Sigmoid colon (tissue), 7 donors: ENCODE measurements around the gene ITPR2. TPM values are rescaled to one million over a fixed set of nuclear protein-coding genes. Genes with fewer than 3 reads are reported as not detected.

Experiments used
- DNase-seq: peaks from one replicate; pipeline ENCODE4 v3.0.0-alpha.2; 2019
- H3K27ac ChIP-seq, 4 donors: fragments of 200-600 bp; sonication (generic); one replicate each; pipeline ENCODE4 v1.5.1; 2016 to 2019; ENCODE audit warnings: mild to moderate bottlenecking in 1 of 4
- H3K27me3 ChIP-seq, 3 donors: fragments of 200-600 bp; sonication (generic); one replicate each; pipeline ENCODE4 v1.5.1; 2019; ENCODE audit warnings: mild to moderate bottlenecking in 1 of 3
- H3K36me3 ChIP-seq, 4 donors: fragments of 200-600 bp; sonication (generic); one replicate each; pipeline ENCODE4 v1.5.1; 2016 to 2019
- H3K4me1 ChIP-seq, 4 donors: fragments of 200-600 bp; sonication (generic); one replicate each; pipeline ENCODE4 v1.5.1; 2017 to 2019
- H3K4me3 ChIP-seq, 4 donors: fragments of 200-600 bp; sonication (generic); one replicate each; pipeline ENCODE4 v1.5.1; 2017 to 2019; ENCODE audit warnings: mild to moderate bottlenecking in 2 of 4, moderate library complexity in 1 of 4
- H3K9me3 ChIP-seq, 4 donors: fragments of 200-600 bp in 3 of 4; sonication (generic) in 3 of 4; one replicate each; pipeline versions ENCODE4 v1.5.1 to v1.6.1; 2013 to 2019
- EP300 ChIP-seq, 4 donors: sonication (generic); formaldehyde crosslinking; IDR thresholded peaks; one replicate each; pipeline ENCODE4 v1.6.1; 2017; ENCODE audit warnings: antibody characterized with exemption in 4 of 4
- POLR2A ChIP-seq, 2 donors: fragments of 450-650 bp; IDR thresholded peaks; one replicate each; pipeline ENCODE4 v1.6.1; 2016; ENCODE audit warnings: antibody characterized with exemption in 2 of 2, mild to moderate bottlenecking in 2 of 2, moderate library complexity in 2 of 2
- POLR2AphosphoS5 ChIP-seq, 4 donors: sonication (generic); formaldehyde crosslinking; IDR thresholded peaks; one replicate each; pipeline ENCODE4 v1.6.1; 2017; ENCODE audit warnings: antibody characterized with exemption in 4 of 4
- WGBS, 2 donors: extraction: QIAGEN DNeasy Blood & Tissue Kit; methylation state at CpG; one replicate each; pipeline ENCODE4 v1.1.7; 2013; 5-methylcytosine and 5-hydroxymethylcytosine counted together
- intact Hi-C: fragments of 100-400 bp; cut with DNase I; formaldehyde crosslinking; loops from one replicate; pipeline ENCODE4 v1.15.1; 2023
- polyA plus RNA-seq, 3 donors: library from polyadenylated mRNA; stranded (reverse); fragments of 200-250 nt; gene quantifications; one replicate each; pipeline ENCODE4 v1.2.3, GENCODE V29; 2013
- total RNA-seq, 4 donors: library from RNA; depleted of rRNA; stranded (reverse); fragments of >200 nt; gene quantifications; one replicate each; pipeline ENCODE4 v1.1.0, GENCODE V29; 2016
- TF ChIP-seq, protein P1 (sequence below), 4 experiments: fragments of 450-650 bp in 3 of 4; fragments of 200-600 bp in 1 of 4; IDR thresholded peaks; one replicate each; pipeline ENCODE4 v1.5.1; 2016 to 2019; ENCODE audit warnings: antibody characterized with exemption in 4 of 4, mild to moderate bottlenecking in 3 of 4, moderate library complexity in 2 of 4
- donor health status: healthy with polysubstance abuse.
- donor health status: Bipolar disorder and iron deficiency.
- donor health status: healthy.

The ITPR2 gene
- total and polyA plus RNA-seq, 7 donors, result 1.4 to 78.1 (median 58.9) TPM

DNA sequence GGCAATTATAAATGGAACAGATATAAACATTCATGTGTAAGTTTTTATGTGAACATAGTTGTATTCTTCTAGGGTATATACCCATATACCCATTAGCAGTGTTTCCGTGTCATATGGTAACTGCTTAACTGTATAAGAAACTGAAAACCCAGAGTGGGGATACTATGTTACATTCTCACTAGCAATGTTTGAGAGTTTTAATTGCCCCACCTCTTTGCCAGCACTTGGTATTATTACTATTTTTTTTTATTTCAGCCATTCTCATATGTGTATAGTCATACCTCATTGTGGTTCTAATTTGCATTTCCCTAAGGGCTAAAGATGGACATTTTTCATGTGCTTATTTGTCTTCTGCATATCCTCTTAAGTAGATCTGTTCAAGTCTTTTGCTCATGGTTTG, 28.7 kb upstream of the ITPR2 start:
- WGBS, 2 donors, result 90 to 100% methylated on average over 1 of the region's 1 CpG
- no peak overlapping the region for H3K4me3 ChIP-seq
- no peak overlapping the region for H3K27ac ChIP-seq
- H3K27me3 ChIP-seq, result no peaks in the 10 kb centered on the region
- no peak for DNase-seq
- no peaks in the 10 kb centered on the region for H3K9me3 ChIP-seq
- H3K36me3 ChIP-seq, result no peaks in the 10 kb centered on the region
- TF ChIP-seq, protein P1, sequence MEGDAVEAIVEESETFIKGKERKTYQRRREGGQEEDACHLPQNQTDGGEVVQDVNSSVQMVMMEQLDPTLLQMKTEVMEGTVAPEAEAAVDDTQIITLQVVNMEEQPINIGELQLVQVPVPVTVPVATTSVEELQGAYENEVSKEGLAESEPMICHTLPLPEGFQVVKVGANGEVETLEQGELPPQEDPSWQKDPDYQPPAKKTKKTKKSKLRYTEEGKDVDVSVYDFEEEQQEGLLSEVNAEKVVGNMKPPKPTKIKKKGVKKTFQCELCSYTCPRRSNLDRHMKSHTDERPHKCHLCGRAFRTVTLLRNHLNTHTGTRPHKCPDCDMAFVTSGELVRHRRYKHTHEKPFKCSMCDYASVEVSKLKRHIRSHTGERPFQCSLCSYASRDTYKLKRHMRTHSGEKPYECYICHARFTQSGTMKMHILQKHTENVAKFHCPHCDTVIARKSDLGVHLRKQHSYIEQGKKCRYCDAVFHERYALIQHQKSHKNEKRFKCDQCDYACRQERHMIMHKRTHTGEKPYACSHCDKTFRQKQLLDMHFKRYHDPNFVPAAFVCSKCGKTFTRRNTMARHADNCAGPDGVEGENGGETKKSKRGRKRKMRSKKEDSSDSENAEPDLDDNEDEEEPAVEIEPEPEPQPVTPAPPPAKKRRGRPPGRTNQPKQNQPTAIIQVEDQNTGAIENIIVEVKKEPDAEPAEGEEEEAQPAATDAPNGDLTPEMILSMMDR (IDR thresholded peaks at IDR 0.05), result no peak
- no peak for TF ChIP-seq POLR2AphosphoS5 (IDR thresholded peaks at IDR 0.05)
- TF ChIP-seq EP300 (IDR thresholded peaks at IDR 0.05), result no peak
- TF ChIP-seq POLR2A (IDR thresholded peaks at IDR 0.05), result no peak
- intact Hi-C loops, result no loop called here
- no peaks in the 10 kb centered on the region for H3K4me1 ChIP-seq

DNA sequence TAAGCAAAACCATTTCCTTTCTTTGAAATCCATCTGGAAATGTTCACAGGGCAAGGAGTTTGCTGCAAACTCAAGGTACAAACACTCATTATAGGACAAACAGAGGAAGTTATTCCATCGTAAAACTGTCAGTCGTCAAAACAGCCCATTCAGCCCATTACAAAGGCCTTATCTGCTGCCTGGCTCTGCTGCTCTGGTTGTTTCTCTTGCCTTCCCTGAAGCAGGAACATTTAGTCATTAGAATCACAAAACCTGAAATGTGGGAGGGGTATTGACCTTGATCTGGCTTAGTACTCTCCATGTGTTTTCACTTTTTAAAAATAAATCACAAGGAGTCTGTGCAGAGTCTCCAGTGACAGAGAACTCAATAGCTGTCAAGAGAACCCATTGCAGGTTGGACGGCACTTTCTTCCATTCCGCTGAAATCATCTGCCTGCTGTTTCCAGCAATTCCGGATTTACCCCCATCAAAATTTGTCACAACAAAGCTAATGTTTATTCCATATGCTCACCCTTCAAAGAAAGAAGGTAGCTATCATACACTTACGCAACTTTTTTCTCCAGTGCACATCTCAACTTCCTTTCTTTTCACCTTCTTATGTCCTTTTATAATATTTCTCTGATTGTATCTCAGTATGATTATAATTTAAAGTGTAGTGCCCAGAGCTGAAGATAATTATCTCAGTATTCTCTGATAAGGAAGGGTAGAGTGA, 24.6 kb upstream of the ITPR2 start:
- Histone ChIP-seq H3K4me1 (peaks cover 0 to 6% (median 0%) of the 10 kb centered on the region in 4 donors), H3K36me3 (no peaks in the 10 kb centered on the region), H3K27ac (no peak overlapping the region), H3K9me3 (no peaks in the 10 kb centered on the region), H3K27me3 (no peaks in the 10 kb centered on the region), H3K4me3 (no peak overlapping the region)
- TF ChIP-seq, protein P1 (IDR thresholded peaks at IDR 0.05), result no peak
- TF ChIP-seq POLR2AphosphoS5 (IDR thresholded peaks at IDR 0.05), result no peak
- no peak for TF ChIP-seq POLR2A (IDR thresholded peaks at IDR 0.05)
- TF ChIP-seq EP300 (IDR thresholded peaks at IDR 0.05), result no peak
- DNase-seq, result no peak
- 50 to 62% methylated on average over 6 of the region's 6 CpGs for WGBS, 2 donors
- intact Hi-C loops, result loop anchor here (10.0 kb wide), 3 partner anchors 77 to 457 kb away; partner anchors contain the start of genes FGFR1OP2, INTS13 and TM7SF3

DNA sequence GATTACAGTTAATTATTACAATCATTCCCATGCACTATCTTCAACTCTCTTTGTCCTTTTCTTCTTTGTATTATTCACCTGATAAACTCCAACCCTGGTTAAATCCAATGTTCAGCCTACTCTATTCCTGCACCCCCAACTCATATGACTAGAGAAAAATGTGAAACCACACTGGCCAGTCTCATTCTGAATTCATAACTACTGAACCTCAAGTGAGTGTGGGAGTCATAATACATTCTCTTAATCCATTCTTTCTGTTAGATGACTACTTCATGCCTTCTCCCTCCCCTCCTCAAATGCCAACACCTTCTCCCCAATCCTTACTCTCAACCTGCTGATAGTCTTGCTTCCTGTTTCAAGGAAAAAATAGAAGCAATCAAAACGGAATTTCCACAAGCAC, 22.3 kb upstream of the ITPR2 start:
- H3K36me3 ChIP-seq, result no peaks in the 10 kb centered on the region
- no peaks in the 10 kb centered on the region for H3K27me3 ChIP-seq
- no peak overlapping the region for H3K27ac ChIP-seq
- TF ChIP-seq, protein P1 (IDR thresholded peaks at IDR 0.05), result no peak
- TF ChIP-seq EP300 (IDR thresholded peaks at IDR 0.05) (no peak), POLR2AphosphoS5 (IDR thresholded peaks at IDR 0.05) (no peak), POLR2A (IDR thresholded peaks at IDR 0.05) (no peak)
- no peaks in the 10 kb centered on the region for H3K9me3 ChIP-seq
- no peak for DNase-seq
- H3K4me1 ChIP-seq, result peaks cover 0 to 6% (median 0%) of the 10 kb centered on the region in 4 donors
- no peak overlapping the region for H3K4me3 ChIP-seq
- 58 to 62% methylated on average over 1 of the region's 1 CpG for WGBS, 2 donors
- intact Hi-C loops, result loop anchor here (10.0 kb wide), 3 partner anchors 79 to 459 kb away; partner anchors contain the start of genes FGFR1OP2, INTS13 and TM7SF3

DNA sequence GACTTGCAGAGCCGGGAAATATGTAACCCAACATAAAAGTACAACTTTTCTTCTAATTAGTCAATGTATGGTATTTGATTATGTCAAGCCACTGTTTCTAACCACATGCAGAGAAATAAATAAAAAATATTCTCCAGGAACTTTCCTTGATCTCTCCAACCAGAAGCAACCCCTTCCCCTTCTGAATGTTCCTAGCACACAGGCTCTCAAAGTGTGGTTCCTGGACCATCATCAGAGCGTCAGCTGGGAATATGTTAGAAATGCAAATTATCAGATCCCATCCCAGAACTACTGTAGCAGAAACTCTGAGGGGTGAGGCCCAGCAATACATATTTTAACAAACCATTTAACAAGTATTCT, 21.0 kb upstream of the ITPR2 start:
- no peak for TF ChIP-seq POLR2AphosphoS5 (IDR thresholded peaks at IDR 0.05)
- TF ChIP-seq, protein P1 (IDR thresholded peaks at IDR 0.05), result no peak
- no peak for TF ChIP-seq EP300 (IDR thresholded peaks at IDR 0.05)
- TF ChIP-seq POLR2A (IDR thresholded peaks at IDR 0.05), result no peak
- 8 to 20% methylated on average over 2 of the region's 2 CpGs for WGBS, 2 donors
- H3K27ac ChIP-seq, result no peak overlapping the region

More for the DNA sequence above, 21.0 kb upstream of the ITPR2 start:
- intact Hi-C loops, result loop anchor here (10.0 kb wide), 3 partner anchors 81 to 461 kb away; partner anchors contain the start of genes FGFR1OP2, INTS13 and TM7SF3
- DNase-seq, result no peak
- no peaks in the 10 kb centered on the region for H3K27me3 ChIP-seq
- H3K4me1 ChIP-seq, result peaks cover 0 to 6% (median 0%) of the 10 kb centered on the region in 4 donors
- no peak overlapping the region for H3K4me3 ChIP-seq
- H3K9me3 ChIP-seq, result no peaks in the 10 kb centered on the region
- H3K36me3 ChIP-seq, result no peaks in the 10 kb centered on the region
